SK-N-SH treated with all-trans-retinoic acid at 6 μM for 48 hours (cell line): ENCODE data around the gene BMP8A.

Source experiments
- ATAC-seq: fragments of 200-7000 bp; cut with Tn5 transposase; 3 replicates; pipeline ENCODE4 v1.9.1; 2020; ENCODE audit warnings: mild to moderate bottlenecking, moderate library complexity
- ARNTL ChIP-seq: fragments of 450-650 bp; formaldehyde crosslinking; IDR thresholded peaks from 2 replicates; pipeline ENCODE4 v1.5.0; 2020; ENCODE audit warnings: low read depth, mild to moderate bottlenecking, moderate library complexity, borderline replicate concordance
- BACH2 ChIP-seq: fragments of 250-450 bp; sonication (Bioruptor Pico); IDR thresholded peaks from 2 replicates; pipeline ENCODE4 v1.9.0; 2021; ENCODE audit warnings: mild to moderate bottlenecking, borderline replicate concordance
- CREB5 ChIP-seq: fragments of 250-450 bp; sonication (Bioruptor Pico); IDR thresholded peaks from 2 replicates; pipeline ENCODE4 v1.5.1; 2020; ENCODE audit warnings: low read depth, mild to moderate bottlenecking, moderate library complexity
- CSDC2 ChIP-seq: fragments of 250-450 bp; sonication (Bioruptor Pico); IDR thresholded peaks from 2 replicates; pipeline ENCODE4 v1.5.0; 2020; ENCODE audit warnings: mild to moderate bottlenecking, moderate library complexity
- CSRNP3 ChIP-seq: fragments of 250-450 bp; sonication (Bioruptor Pico); IDR thresholded peaks from 2 replicates; pipeline ENCODE4 v1.5.1; 2021; ENCODE audit warnings: mild to moderate bottlenecking, moderate library complexity
- ESRRG ChIP-seq: fragments of 250-450 bp; sonication (Bioruptor Pico); IDR thresholded peaks from 2 replicates; pipeline ENCODE4 v1.6.1; 2021; ENCODE audit warnings: mild to moderate bottlenecking
- GLIS3 ChIP-seq: fragments of 250-450 bp; sonication (Bioruptor Pico); IDR thresholded peaks from 2 replicates; pipeline ENCODE4 v1.5.0; 2020; ENCODE audit warnings: mild to moderate bottlenecking, moderate library complexity
- ISL1 ChIP-seq: fragments of 250-450 bp; sonication (Bioruptor Pico); IDR thresholded peaks from 2 replicates; pipeline ENCODE4 v2.1.2; 2022; ENCODE audit warnings: mild to moderate bottlenecking, moderate library complexity
- OSR1 ChIP-seq: fragments of 250-450 bp; sonication (Bioruptor Pico); IDR thresholded peaks from 2 replicates; pipeline ENCODE4 v1.8.0; 2022; ENCODE audit warnings: moderate library complexity, mild to moderate bottlenecking, inconsistent platforms
- PATZ1 ChIP-seq: fragments of 250-450 bp; sonication (Bioruptor Pico); IDR thresholded peaks from 2 replicates; pipeline ENCODE4 v1.8.0; 2020; ENCODE audit warnings: mild to moderate bottlenecking, moderate library complexity, borderline replicate concordance
- POU6F1 ChIP-seq: fragments of 250-450 bp; sonication (Bioruptor Pico); IDR thresholded peaks from 2 replicates; pipeline ENCODE4 v1.8.0; 2021; ENCODE audit warnings: low read depth, mild to moderate bottlenecking, moderate library complexity, borderline replicate concordance
- PPARA ChIP-seq: fragments of 250-450 bp; sonication (Bioruptor Pico); IDR thresholded peaks from 2 replicates; pipeline ENCODE4 v1.5.0; 2020; ENCODE audit warnings: mild to moderate bottlenecking, borderline replicate concordance
- RARB ChIP-seq: fragments of 250-450 bp; sonication (Bioruptor Pico); IDR thresholded peaks from 2 replicates; pipeline ENCODE4 v1.8.0; 2021; ENCODE audit warnings: mild to moderate bottlenecking, moderate library complexity
- SNAI2 ChIP-seq: fragments of 250-450 bp; sonication (Bioruptor Pico); IDR thresholded peaks from 2 replicates; pipeline ENCODE4 v1.5.0; 2020; ENCODE audit warnings: mild to moderate bottlenecking, moderate library complexity
- TCF4 ChIP-seq: fragments of 250-450 bp; sonication (Bioruptor Pico); IDR thresholded peaks from 2 replicates; pipeline ENCODE4 v1.8.0; 2021; ENCODE audit warnings: mild to moderate bottlenecking, moderate library complexity, borderline replicate concordance
- TOX ChIP-seq: fragments of 250-450 bp; sonication (Bioruptor Pico); IDR thresholded peaks from 2 replicates; pipeline ENCODE4 v1.8.0; 2021; ENCODE audit warnings: mild to moderate bottlenecking, moderate library complexity, borderline replicate concordance
- ZC3H10 ChIP-seq: fragments of 250-450 bp; sonication (Bioruptor Pico); IDR thresholded peaks from 2 replicates; pipeline ENCODE4 v1.5.1; 2021; ENCODE audit warnings: mild to moderate bottlenecking, moderate library complexity
- ZFP3 ChIP-seq: fragments of 250-450 bp; sonication (Bioruptor Pico); IDR thresholded peaks from 2 replicates; pipeline ENCODE4 v1.5.0; 2020; ENCODE audit warnings: mild to moderate bottlenecking, moderate library complexity
- ZFP30 ChIP-seq: fragments of 450-650 bp; formaldehyde crosslinking; IDR thresholded peaks from 2 replicates; pipeline ENCODE4 v1.5.0; 2022; ENCODE audit warnings: mild to moderate bottlenecking, moderate library complexity
- ZNF565 ChIP-seq: fragments of 450-650 bp; formaldehyde crosslinking; conservative IDR thresholded peaks from 2 replicates; pipeline ENCODE4 v1.5.0; 2020; ENCODE audit warnings: low read depth, mild to moderate bottlenecking, moderate library complexity
- ZNF70 ChIP-seq: fragments of 450-650 bp; formaldehyde crosslinking; IDR thresholded peaks from 2 replicates; pipeline ENCODE4 v1.5.0; 2020; ENCODE audit warnings: mild to moderate bottlenecking, moderate library complexity
- ZNF8 ChIP-seq: fragments of 450-650 bp; formaldehyde crosslinking; IDR thresholded peaks from 2 replicates; pipeline ENCODE4 v1.5.0; 2020; ENCODE audit warnings: mild to moderate bottlenecking, moderate library complexity

The BMP8A gene

GRCh38 chr1:39469150-39469549, 22.3 kb upstream of the BMP8A start:
- TF ChIP-seq BACH2 (CRISPR knock-in tag): no peak
- TF ChIP-seq RARB (CRISPR knock-in tag): no peak
- no peak for TF ChIP-seq CSDC2 (CRISPR knock-in tag)
- no peak for TF ChIP-seq ZC3H10 (CRISPR knock-in tag)
- TF ChIP-seq OSR1 (CRISPR knock-in tag): no peak
- TF ChIP-seq ZFP30 (CRISPR knock-in tag): no peak
- no peak for TF ChIP-seq GLIS3
- TF ChIP-seq ESRRG (CRISPR knock-in tag): no peak
- no peak for TF ChIP-seq SNAI2 (CRISPR knock-in tag)
- ATAC-seq: no peak

GRCh38 chr1:39470040-39470439, 21.4 kb upstream of the BMP8A start:
- no peak for ATAC-seq
- TF ChIP-seq CSDC2 (CRISPR knock-in tag) (no peak), TOX (CRISPR knock-in tag) (no peak), OSR1 (CRISPR knock-in tag) (no peak), CSRNP3 (CRISPR knock-in tag) (no peak), ARNTL (CRISPR knock-in tag) (no peak), POU6F1 (CRISPR knock-in tag) (no peak), ZC3H10 (CRISPR knock-in tag) (no peak), ZFP3 (no peak), PATZ1 (CRISPR knock-in tag) (no peak), ZNF8 (no peak), ISL1 (CRISPR knock-in tag) (no peak), PPARA (CRISPR knock-in tag) (no peak), ZNF565 (CRISPR knock-in tag) (no peak), RARB (CRISPR knock-in tag) (no peak), SNAI2 (CRISPR knock-in tag) (no peak), ZNF70 (no peak)
- TF ChIP-seq, all 23 proteins: peak for 0

- ATAC-seq: no peak
- TF ChIP-seq ZFP30 (CRISPR knock-in tag) (no peak), ZNF70 (no peak), CSRNP3 (CRISPR knock-in tag) (no peak), CSDC2 (CRISPR knock-in tag) (no peak), ESRRG (CRISPR knock-in tag) (no peak), ZFP3 (no peak)
Measured at GRCh38 chr1:39472826-39473225, 18.6 kb upstream of the BMP8A start.

GRCh38 chr1:39473324-39473723, 18.1 kb upstream of the BMP8A start:
- no peak for ATAC-seq
- no peak for TF ChIP-seq POU6F1 (CRISPR knock-in tag)
- no peak for TF ChIP-seq ZFP3
- no peak for TF ChIP-seq TCF4
- TF ChIP-seq CREB5: no peak
- no peak for TF ChIP-seq ZNF70
- no peak for TF ChIP-seq RARB (CRISPR knock-in tag)
- TF ChIP-seq PATZ1 (CRISPR knock-in tag): no peak
